Activated CD4-positive, alpha-beta T cell treated with anti-CD3 and anti-CD28 coated beads, Interleukin-2, amount 10 ng/mL, durations not matched to agents 7 days and 5 days (primary cell): Measurements from ENCODE around the gene PRKAG2. TPM values are rescaled to one million over a fixed set of nuclear protein-coding genes. Genes with fewer than 3 reads are reported as not detected.

Experiments
- CTCF ChIA-PET: fragments of 350-600 bp; sonication (Branson Sonifier 250); formaldehyde crosslinking; loops from one replicate; lab custom pipeline; 2021; ENCODE audit warnings: antibody characterized with exemption; lab: Charles Lee
- POLR2A ChIA-PET: fragments of 350-600 bp; sonication (Branson Sonifier 250); formaldehyde crosslinking; loops from one replicate; lab custom pipeline; 2021; ENCODE audit warnings: antibody characterized with exemption; lab: Charles Lee
- DNase-seq: peaks from one replicate; pipeline ENCODE4 v3.0.0-alpha.2; 2020
- H3K27ac Mint-ChIP-seq: one replicate; pipeline ENCODE4 v1.8.0; 2021; ENCODE audit warnings: mild to moderate bottlenecking, moderate library complexity, mixed read lengths
- H3K27me3 Mint-ChIP-seq: one replicate; pipeline ENCODE4 v1.8.0; 2021; ENCODE audit warnings: mixed read lengths
- H3K36me3 Mint-ChIP-seq: one replicate; pipeline ENCODE4 v1.8.0; 2021; ENCODE audit warnings: low read depth, mixed read lengths
- H3K4me1 Mint-ChIP-seq: one replicate; pipeline ENCODE4 v1.8.0; 2021; ENCODE audit warnings: mixed read lengths
- H3K4me3 Mint-ChIP-seq: one replicate; pipeline ENCODE4 v1.8.0; 2021; ENCODE audit warnings: mild to moderate bottlenecking, moderate library complexity, mixed read lengths
- H3K9me3 Mint-ChIP-seq: one replicate; pipeline ENCODE4 v1.8.0; 2021; ENCODE audit warnings: mixed read lengths
- total RNA-seq, 2 experiments: library from RNA; stranded (reverse); gene quantifications; one replicate each; pipeline ENCODE4 v1.2.3, GENCODE V29; 2021

The PRKAG2 gene
- total RNA-seq, 2 experiments from 2014 or later: 27.5 to 32.3 TPM

GRCh38 chr7:151615784-151616183, 261.1 kb downstream of the PRKAG2 start:
- Mint-ChIP-seq H3K9me3 (no peaks in the 10 kb centered on the region), H3K27me3 (no peaks in the 10 kb centered on the region), H3K27ac (no peak overlapping the region), H3K36me3 (peaks cover 3% of the 10 kb centered on the region), H3K4me1 (no peaks in the 10 kb centered on the region), H3K4me3 (no peak overlapping the region)
- CTCF ChIA-PET: no interaction called here
- POLR2A ChIA-PET: no interaction called here
- DNase-seq: no peak

DNA sequence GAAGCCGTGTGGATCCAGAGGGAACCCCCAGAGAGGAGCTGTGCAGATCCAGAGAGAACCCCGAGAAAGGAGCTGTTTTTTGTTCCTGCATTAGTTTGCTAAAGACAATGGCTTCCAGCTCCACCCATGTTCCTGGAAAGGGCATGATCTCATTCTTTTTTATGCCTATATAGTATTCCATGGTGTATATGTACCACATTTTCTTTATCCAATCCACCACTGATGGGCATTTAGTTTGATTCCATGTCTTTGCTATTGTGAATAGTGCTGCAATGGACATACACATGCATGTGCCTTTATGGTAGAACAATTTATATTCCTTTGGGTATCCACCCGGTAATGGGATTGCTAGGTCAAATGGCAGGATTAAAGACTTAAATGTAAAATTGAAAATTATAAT, 261.9 kb downstream of the PRKAG2 start:
- H3K9me3 Mint-ChIP-seq: no peaks in the 10 kb centered on the region
- DNase-seq: no peak
- POLR2A ChIA-PET: no interaction called here
- H3K4me1 Mint-ChIP-seq: no peaks in the 10 kb centered on the region
- no peaks in the 10 kb centered on the region for H3K27me3 Mint-ChIP-seq
- H3K36me3 Mint-ChIP-seq: peaks cover under 1% of the 10 kb centered on the region
- H3K4me3 Mint-ChIP-seq: no peak overlapping the region
- CTCF ChIA-PET: no interaction called here
- H3K27ac Mint-ChIP-seq: no peak overlapping the region

DNA sequence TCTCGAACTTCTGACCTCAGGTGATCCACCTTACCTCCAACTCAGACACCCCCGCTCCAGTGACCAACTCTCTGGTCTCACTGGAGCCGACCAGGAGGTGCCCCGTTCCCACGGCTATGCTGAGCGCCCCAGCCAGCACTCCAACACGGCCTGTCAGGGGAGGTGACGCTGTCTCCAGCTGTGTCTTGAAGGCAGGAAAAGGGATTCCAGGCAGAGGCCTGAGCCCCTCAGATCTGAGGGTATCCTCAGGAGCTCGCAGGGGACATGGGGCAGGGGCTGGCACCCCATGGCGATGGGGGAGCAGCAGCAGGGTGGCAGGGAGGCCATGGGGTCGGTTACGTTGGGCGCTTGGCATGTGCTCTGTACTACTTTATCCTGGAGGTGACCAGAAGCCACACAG, 262.9 kb downstream of the PRKAG2 start:
- ChIA-PET CTCF (no interaction called here), POLR2A (no interaction called here)
- DNase-seq: no peak
- Mint-ChIP-seq H3K27me3 (no peaks in the 10 kb centered on the region), H3K36me3 (no peaks in the 10 kb centered on the region), H3K4me3 (no peak overlapping the region), H3K9me3 (no peaks in the 10 kb centered on the region), H3K4me1 (no peaks in the 10 kb centered on the region), H3K27ac (no peak overlapping the region)

DNA sequence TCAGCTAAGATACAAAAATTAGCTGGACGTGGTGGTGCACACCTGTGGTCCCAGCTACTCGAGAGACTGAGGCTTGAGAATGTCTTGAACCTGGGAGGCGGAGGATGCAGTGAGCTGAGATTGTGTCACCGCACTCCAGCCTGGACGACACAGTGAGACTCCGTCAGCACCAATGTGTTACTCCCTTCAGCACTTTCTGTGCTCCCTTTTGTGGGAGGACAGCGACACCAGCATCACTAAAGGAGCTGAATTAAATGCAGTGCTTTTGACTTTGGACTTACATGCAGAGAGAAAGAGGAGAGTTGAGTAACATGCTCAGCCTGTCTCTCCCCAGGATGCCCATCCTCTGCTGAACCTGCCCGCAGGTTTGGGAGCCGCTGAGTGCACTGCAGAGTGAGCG, 265.0 kb downstream of the PRKAG2 start:
- H3K27me3 Mint-ChIP-seq: no peaks in the 10 kb centered on the region
- no peaks in the 10 kb centered on the region for H3K36me3 Mint-ChIP-seq
- no peaks in the 10 kb centered on the region for H3K9me3 Mint-ChIP-seq
- H3K4me3 Mint-ChIP-seq: no peak overlapping the region
- CTCF ChIA-PET: interaction anchor here (1.4 to 2.7 kb wide), 2 partner anchors 11 to 20 kb away, joined by 3 to 13 read pairs; no protein-coding TSS in a partner anchor
- no peak overlapping the region for H3K27ac Mint-ChIP-seq
- POLR2A ChIA-PET: no interaction called here
- no peaks in the 10 kb centered on the region for H3K4me1 Mint-ChIP-seq
- no peak for DNase-seq

GRCh38 chr7:151611041-151611440, 265.9 kb downstream of the PRKAG2 start:
- CTCF ChIA-PET: interaction anchor here (1.4 to 2.7 kb wide), 2 partner anchors 12 to 21 kb away, joined by 3 to 13 read pairs; no protein-coding TSS in a partner anchor
- DNase-seq: no peak
- POLR2A ChIA-PET: no interaction called here
- no peaks in the 10 kb centered on the region for H3K27me3 Mint-ChIP-seq
- no peak overlapping the region for H3K27ac Mint-ChIP-seq
- no peak overlapping the region for H3K4me3 Mint-ChIP-seq
- H3K4me1 Mint-ChIP-seq: no peaks in the 10 kb centered on the region
- no peaks in the 10 kb centered on the region for H3K36me3 Mint-ChIP-seq
- no peaks in the 10 kb centered on the region for H3K9me3 Mint-ChIP-seq

- H3K4me1 Mint-ChIP-seq: peaks cover 2% of the 10 kb centered on the region
- H3K27me3 Mint-ChIP-seq: no peaks in the 10 kb centered on the region
- no peak overlapping the region for H3K27ac Mint-ChIP-seq
- H3K4me3 Mint-ChIP-seq: no peak overlapping the region
- ChIA-PET CTCF (no interaction called here), POLR2A (no interaction called here)
- no peak for DNase-seq
- H3K9me3 Mint-ChIP-seq: no peaks in the 10 kb centered on the region
- no peaks in the 10 kb centered on the region for H3K36me3 Mint-ChIP-seq
Observed at GRCh38 chr7:151608031-151608551, 268.8 kb downstream of the PRKAG2 start.

- ChIA-PET POLR2A (no interaction called here), CTCF (no interaction called here)
Observed at GRCh38 chr7:151607464-151607867, 269.4 kb downstream of the PRKAG2 start.

DNA sequence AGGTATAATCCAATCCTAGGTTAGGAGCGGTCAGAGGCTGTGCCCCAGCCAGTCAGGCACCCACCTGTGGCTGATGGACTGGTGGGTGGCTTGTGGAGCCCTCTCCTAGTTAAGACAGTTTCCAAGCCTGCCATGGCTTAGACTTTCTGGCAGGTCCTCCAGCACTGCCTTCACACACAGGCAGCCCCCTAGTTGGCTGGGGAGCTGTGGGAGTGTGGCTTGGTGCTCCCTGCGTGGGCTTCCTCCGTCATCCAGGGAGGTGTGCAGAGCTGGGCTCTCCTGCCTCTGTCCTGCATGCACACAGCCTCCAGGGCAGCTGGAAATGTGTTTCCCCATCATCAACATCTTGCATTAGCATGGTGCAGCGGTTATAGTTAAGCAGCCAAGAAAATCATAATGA, 273.0 kb downstream of the PRKAG2 start:
- no peak for DNase-seq
- H3K27ac Mint-ChIP-seq: no peak overlapping the region
- POLR2A ChIA-PET: no interaction called here
- H3K9me3 Mint-ChIP-seq: no peaks in the 10 kb centered on the region
- H3K4me3 Mint-ChIP-seq: no peak overlapping the region
- CTCF ChIA-PET: no interaction called here
- H3K4me1 Mint-ChIP-seq: peaks cover 2% of the 10 kb centered on the region
- H3K27me3 Mint-ChIP-seq: no peaks in the 10 kb centered on the region
- no peaks in the 10 kb centered on the region for H3K36me3 Mint-ChIP-seq

More at GRCh38 chr7:151607464-151607867, 269.4 kb downstream of the PRKAG2 start:
- H3K27me3 Mint-ChIP-seq: no peaks in the 10 kb centered on the region
- H3K4me3 Mint-ChIP-seq: no peak overlapping the region
- H3K36me3 Mint-ChIP-seq: no peaks in the 10 kb centered on the region
- H3K4me1 Mint-ChIP-seq: peaks cover 2% of the 10 kb centered on the region
- H3K9me3 Mint-ChIP-seq: no peaks in the 10 kb centered on the region
- no peak overlapping the region for H3K27ac Mint-ChIP-seq
- no peak for DNase-seq

GRCh38 chr7:151601521-151602305, 275.2 kb downstream of the PRKAG2 start:
- Mint-ChIP-seq H3K27me3 (no peaks in the 10 kb centered on the region), H3K4me3 (no peak overlapping the region), H3K36me3 (no peaks in the 10 kb centered on the region), H3K9me3 (no peaks in the 10 kb centered on the region), H3K27ac (no peak overlapping the region), H3K4me1 (peaks cover 2% of the 10 kb centered on the region)
- no peak for DNase-seq
- CTCF ChIA-PET: interaction anchor here (0.9 kb wide), 1 partner anchor 106 kb away, joined by 3 read pairs; no protein-coding TSS in a partner anchor
- POLR2A ChIA-PET: no interaction called here

DNA sequence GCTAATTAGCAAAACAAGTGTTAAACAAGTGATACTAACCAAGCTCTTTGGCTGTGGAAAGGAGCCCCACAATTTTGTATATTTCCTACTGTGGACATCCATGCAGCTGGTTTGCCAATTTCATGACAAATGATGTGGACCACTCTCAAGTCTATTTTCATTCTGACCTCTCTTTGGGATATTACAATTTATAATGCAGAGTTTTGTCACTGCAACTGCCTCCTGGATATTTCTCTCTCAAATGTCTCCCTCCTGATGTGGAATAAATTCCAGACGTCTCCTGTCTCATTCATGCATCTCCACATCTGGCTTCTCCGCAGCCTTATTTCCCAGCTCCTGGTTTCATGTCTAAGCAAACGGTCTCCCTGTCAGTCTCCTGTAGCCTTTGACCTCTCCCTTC, 276.6 kb downstream of the PRKAG2 start:
- no peaks in the 10 kb centered on the region for H3K27me3 Mint-ChIP-seq
- ChIA-PET CTCF (no interaction called here), POLR2A (no interaction called here)
- H3K36me3 Mint-ChIP-seq: no peaks in the 10 kb centered on the region
- no peak overlapping the region for H3K4me3 Mint-ChIP-seq
- H3K9me3 Mint-ChIP-seq: no peaks in the 10 kb centered on the region
- DNase-seq: no peak
- H3K4me1 Mint-ChIP-seq: peaks cover 2% of the 10 kb centered on the region
- no peak overlapping the region for H3K27ac Mint-ChIP-seq

DNA sequence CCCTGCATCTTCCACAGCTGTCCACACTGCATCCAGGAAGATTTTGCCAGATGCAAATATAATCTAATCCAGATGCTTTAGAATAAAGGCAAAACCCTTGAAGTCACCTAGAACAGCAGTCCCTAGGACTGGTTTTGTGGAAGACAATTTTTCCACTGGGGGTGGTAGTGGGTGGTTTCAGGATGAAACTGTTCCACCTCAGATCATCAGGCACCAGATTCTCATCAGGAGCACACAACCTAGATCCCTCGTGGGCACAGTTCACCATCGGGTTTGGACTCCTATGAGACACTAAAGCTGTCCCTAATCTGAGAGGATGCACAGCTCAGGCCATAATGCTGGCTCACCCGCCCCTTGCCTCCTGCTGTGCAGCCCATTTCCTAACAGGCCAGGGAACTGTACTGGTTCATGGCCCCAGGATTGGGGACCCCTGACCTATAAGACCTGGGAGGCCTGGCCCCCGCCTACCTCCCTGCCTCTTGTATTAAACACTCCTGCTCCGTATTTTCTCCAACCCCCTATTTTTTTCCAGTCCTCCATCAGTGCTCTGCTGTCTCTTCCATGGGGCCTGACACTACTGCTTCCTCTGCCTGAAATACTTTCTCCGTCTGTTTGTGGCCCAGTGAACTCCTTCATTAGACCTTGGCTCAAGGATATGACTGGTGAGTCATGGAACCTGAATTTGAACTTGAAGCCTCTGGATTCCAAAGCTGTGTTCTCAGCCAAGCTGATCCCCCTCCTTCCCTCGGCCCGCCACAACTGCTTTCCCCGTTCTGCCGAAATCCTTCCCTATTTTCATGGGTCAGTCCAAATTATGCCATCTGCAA, 277.3 kb downstream of the PRKAG2 start:
- Mint-ChIP-seq H3K9me3 (no peaks in the 10 kb centered on the region), H3K27ac (no peak overlapping the region), H3K4me3 (no peak overlapping the region), H3K27me3 (no peaks in the 10 kb centered on the region), H3K4me1 (peaks cover under 1% of the 10 kb centered on the region), H3K36me3 (no peaks in the 10 kb centered on the region)
- ChIA-PET CTCF (no interaction called here), POLR2A (no interaction called here)
- DNase-seq: no peak

GRCh38 chr7:151597541-151598444, 279.1 kb downstream of the PRKAG2 start:
- Mint-ChIP-seq H3K36me3 (no peaks in the 10 kb centered on the region), H3K27me3 (no peaks in the 10 kb centered on the region), H3K4me1 (no peaks in the 10 kb centered on the region), H3K9me3 (no peaks in the 10 kb centered on the region), H3K4me3 (no peak overlapping the region), H3K27ac (no peak overlapping the region)
- ChIA-PET POLR2A (no interaction called here), CTCF (no interaction called here)
- no peak for DNase-seq
